Breast epithelium (tissue), 3 donors: ENCODE results near the gene PRDM16.

Experiments used
- POLR2A ChIP-seq: fragments of 450-650 bp; IDR thresholded peaks from one replicate; pipeline ENCODE4 v1.6.1; 2016; ENCODE audit warnings: antibody characterized with exemption, mild to moderate bottlenecking, moderate library complexity
- POLR2AphosphoS5 ChIP-seq, 3 donors: sonication (generic); formaldehyde crosslinking; IDR thresholded peaks; one replicate each; pipeline ENCODE4 v1.6.1; 2017; ENCODE audit warnings: antibody characterized with exemption in 3 of 3
- TF ChIP-seq, protein P1 (sequence below), 3 donors: fragments of 450-650 bp; IDR thresholded peaks; one replicate each; pipeline ENCODE4 v1.5.1; 2016 to 2017; ENCODE audit warnings: antibody characterized with exemption in 3 of 3, mild to moderate bottlenecking in 3 of 3, moderate library complexity in 3 of 3

DNA sequence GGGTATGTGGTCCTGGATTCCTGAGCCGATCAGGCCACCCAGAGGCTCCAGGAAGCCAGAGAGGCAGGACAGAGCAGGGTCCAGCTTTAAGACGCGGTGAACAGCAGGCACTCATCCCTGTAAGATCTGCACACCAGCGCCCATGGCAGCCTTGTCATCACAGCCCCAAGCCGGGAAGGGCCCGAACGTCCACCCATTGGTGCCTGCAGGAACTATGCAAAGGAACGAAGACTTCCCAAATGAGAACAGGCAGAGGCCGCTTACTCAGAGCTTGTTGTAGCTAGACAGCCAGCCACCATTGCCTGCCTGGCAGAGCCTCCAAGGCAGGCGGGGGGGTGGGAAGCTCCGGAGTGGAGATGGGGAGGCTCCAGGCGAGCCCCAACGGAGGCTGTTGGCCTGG lies 373.3 kb downstream of the PRDM16 start:
- TF ChIP-seq, protein P1, sequence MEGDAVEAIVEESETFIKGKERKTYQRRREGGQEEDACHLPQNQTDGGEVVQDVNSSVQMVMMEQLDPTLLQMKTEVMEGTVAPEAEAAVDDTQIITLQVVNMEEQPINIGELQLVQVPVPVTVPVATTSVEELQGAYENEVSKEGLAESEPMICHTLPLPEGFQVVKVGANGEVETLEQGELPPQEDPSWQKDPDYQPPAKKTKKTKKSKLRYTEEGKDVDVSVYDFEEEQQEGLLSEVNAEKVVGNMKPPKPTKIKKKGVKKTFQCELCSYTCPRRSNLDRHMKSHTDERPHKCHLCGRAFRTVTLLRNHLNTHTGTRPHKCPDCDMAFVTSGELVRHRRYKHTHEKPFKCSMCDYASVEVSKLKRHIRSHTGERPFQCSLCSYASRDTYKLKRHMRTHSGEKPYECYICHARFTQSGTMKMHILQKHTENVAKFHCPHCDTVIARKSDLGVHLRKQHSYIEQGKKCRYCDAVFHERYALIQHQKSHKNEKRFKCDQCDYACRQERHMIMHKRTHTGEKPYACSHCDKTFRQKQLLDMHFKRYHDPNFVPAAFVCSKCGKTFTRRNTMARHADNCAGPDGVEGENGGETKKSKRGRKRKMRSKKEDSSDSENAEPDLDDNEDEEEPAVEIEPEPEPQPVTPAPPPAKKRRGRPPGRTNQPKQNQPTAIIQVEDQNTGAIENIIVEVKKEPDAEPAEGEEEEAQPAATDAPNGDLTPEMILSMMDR (IDR thresholded peaks at IDR 0.05), result no peak
- TF ChIP-seq POLR2A (no peak), POLR2AphosphoS5 (IDR thresholded peaks at IDR 0.05) (no peak)
